HG02588 (cell line): ENCODE results near the gene RHNO1.

Source experiments
- ATAC-seq: cut with Tn5 transposase; IDR thresholded peaks from one replicate; pipeline ENCODE4 v1.9.1; 2021; ENCODE audit warnings: mild to moderate bottlenecking, moderate library complexity; ENCODE audit not compliant: unreplicated experiment

The RHNO1 gene

DNA sequence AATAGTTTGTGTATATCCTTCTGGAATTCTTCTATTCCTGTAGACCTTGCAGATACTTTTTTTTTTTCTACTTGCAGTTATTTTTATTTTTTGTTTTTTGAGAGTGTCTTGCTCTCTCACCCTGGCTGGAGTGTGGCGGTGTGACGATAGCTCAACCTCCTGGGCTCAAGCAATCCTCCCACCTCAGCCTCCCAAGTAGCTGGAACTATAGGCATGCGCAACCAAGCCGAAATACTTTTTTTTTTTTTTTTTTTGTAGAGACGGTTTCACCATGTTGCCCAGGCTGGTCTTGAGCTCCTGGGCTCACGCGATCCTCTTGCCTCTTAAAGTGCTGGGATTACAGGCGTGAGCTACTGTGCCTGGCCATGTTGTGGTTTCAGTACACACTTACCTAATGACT lies 23.6 kb downstream of the RHNO1 start:
- no peak for ATAC-seq

DNA sequence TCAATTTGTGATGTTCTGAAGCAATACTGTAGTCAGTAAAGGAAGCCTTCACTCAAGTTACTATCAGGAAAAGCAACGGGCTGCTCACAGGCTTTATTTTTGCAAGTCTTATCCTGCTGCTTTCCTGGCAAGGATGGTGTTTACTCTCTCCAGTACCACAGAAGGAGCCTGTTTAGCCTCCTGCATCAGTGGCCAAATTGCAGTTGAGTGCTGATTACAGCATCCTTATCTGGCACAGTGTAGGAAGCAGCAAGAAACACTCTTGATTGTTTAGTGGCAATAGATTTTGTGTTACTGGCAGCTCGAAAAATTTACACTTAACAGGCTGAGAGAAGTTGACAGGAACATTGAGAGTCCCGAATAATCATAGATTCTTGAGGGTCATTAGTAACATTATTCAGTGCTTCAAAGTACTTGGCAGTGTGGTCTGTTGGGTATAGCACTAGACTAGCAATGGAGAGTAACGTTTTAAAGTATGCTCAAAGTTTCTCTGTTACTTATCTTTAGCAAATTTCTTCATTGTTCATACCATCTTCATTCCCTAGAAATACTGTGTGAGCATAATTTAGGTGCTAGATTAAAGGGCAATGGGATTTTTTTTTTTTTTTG lies 25.4 kb downstream of the RHNO1 start:
- no peak for ATAC-seq

DNA sequence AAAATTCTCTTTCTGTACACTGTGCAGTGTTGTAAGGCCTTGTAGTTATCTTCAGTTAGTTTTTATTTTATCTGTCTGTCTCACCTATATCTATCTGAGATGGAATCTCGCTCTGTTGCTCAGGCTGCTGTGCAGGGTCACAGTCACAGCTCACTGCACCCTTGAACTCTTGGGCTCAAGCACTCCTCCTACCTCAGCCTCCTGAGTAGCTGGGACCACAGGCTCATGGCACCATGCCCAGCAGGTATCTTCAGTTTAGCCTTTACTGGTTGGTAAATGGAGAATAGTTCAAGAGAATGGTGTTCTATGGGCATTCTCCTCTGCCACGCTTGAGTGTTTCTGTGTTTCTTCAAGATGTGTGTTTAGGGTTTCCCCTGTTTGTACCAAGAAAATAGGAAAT lies 27.2 kb downstream of the RHNO1 start:
- no peak for ATAC-seq

DNA sequence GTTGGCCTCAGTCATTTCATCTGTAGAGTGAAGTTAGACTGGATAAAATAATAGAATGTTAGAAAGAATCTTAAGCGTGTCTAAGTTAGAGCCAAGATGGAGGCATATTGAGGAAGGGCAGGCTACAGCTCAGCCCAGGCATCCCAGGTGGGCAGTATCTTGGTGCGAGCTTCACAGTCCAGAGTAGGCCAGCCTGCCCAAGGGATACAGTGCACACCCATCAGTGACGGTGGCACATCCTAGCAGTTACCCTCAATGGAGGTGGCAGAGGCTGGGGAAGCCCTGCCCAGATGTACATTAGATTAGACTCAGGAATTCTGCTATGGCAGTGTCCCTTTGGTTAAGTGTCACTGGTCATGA lies 35.2 kb downstream of the RHNO1 start:
- ATAC-seq, result no peak

DNA sequence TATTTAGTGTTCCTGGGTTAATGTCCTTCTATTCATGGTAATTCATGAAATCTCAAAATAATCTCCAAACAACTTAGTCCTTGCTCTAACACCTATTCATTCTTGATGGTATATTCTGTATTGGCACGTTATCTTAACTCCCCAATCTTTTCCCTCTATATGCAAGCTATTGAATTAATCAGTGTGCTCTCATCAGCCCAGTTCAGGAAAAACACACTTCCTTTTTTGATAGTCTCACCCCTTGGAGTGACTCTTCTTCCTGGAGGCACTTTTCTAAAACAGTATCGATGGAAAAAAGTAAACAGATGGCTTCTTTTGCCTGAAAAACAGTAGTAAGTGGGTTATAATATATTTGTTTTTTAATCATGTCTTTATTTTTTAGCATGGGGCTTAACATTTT lies 42.2 kb downstream of the RHNO1 start:
- ATAC-seq, result no peak

DNA sequence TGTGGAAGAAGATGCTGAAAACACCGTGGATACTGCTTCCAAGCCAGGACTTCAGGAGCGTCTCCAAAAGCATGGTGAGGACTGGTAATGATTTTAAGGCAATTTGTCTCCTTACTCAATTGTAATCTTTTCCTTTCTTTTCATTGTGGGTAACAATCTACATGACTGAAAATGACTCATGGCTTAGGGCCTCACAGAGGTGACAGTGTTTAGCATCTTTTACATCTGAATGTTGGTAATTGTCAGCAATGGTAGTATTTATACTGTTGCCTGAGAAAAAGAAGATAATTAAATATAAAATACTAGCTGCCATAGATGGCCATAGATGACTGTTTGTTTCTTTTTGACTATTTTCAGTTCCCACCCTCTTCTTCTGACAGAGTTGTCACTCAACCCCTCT lies 45.3 kb downstream of the RHNO1 start:
- no peak for ATAC-seq

DNA sequence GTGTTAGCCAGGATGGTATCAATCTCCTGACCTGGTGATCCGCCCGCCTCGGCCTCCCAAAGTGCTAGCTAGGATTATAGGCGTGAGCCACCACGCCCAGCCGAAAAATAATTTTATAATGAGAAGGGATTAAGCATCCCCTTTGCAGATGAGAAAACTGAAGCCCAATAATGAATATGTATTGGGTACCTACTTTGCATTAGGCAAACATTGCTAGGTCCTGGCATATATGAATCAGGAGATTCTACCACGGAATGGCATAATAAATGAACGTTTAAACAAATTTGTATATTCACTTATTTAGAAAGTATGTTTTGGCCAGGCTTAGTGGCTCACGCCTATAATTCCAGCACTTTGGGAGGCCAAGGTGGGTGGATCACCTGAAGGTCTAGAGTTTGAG lies 46.0 kb downstream of the RHNO1 start:
- ATAC-seq, result no peak

DNA sequence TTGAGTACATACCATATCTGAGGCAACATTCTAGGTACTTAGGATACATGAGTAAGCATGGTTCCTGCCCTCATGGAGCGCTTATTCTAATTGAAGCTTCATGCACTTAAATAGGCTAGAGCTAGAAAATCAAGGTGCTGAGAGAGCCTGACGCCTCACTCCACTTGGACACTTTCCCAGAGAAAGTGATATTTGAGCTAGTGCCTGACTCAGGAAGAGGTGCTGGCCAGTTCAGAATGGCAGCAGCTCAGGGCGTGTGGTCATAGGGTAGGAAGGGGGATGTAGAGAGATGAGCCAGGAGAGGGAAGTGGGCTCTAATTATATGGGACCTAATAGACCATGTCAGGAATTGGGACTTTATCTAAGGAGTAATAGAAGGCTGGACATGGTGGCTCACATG lies 47.0 kb downstream of the RHNO1 start:
- no peak for ATAC-seq

DNA sequence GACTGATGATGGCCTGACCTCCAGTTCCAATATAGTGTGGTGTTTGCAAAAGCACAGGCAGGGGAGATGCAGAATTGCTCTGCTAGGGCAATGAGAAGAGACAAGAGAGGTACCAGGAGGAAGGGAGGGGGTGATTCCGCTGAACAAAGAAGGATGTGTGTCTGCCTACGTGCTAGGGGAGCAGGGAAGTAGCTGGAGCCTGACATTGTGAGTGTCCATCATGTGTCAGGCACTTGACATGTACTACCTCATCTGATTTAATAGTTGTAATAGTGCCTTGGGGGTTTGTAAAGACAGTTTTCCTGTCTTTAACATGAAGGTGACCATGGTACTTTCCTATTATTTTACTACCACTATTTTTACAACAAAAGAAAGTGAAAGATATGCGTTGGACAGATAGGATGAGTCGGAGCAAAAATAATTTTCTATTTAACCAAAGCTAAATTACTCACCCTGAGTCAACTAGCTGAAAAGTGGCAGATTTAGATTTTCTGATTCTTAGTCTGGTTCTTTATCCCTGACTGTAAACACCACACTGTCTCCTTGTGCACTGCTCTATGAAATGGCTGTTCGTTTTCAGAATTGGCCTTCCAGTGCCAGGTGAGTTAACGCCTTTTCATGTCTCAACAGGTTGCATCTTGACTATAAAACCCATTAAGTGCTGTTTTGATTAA lies 48.4 kb downstream of the RHNO1 start:
- ATAC-seq, result no peak

DNA sequence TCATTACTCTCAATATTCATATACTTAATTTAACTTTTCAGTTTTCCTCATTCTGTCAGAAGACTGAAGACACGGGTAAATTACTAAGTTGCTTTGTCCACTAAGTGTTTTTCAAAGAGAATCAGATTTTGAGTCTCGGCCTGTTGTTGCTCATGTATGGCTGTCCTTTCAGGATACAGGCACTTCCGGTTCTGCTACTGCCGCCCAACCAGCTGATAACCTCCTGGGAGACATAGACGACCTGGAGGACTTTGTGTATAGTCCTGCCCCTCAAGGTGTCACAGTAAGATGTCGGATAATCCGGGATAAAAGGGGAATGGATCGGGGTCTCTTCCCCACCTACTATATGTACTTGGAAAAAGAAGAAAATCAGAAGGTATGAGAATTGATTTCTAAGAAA lies 53.8 kb downstream of the RHNO1 start:
- no peak for ATAC-seq

DNA sequence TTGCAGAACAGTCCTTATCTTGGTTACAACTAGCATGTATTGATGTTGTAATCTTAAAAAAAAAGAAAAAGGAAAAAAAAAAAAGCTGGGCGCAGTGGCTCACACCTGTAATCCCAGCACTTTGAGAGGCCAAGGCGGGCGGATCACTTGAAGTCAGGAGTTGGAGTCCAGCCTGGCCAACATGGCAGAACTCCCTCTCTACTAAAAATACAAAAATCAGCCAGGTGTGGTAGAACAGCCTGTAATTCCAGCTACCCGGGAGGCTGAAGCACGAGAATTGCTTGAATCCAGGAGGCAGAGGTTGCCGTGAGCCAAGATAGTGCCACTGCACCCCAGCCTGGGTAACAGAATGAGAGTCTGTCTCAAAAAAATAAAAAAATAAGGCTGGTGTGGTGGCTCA lies 56.6 kb downstream of the RHNO1 start:
- no peak for ATAC-seq

DNA sequence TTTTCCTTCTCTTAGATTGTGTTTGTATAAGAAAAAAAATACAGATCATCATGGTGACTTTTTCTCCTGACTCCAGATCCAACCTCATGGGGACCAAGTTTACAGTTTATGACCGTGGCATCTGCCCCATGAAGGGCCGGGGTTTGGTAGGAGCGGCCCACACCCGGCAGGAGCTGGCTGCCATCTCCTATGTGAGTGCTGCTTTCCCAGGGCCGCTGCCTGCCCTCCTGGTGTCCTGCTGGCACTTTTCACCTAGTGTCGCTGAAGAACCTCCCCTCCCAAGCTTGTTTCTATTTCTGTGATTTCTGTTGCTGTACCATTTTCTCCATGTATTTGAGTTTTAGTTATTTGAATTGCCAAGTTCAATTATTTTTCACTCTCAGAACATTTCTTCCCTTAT lies 57.3 kb downstream of the RHNO1 start:
- ATAC-seq, result no peak

DNA sequence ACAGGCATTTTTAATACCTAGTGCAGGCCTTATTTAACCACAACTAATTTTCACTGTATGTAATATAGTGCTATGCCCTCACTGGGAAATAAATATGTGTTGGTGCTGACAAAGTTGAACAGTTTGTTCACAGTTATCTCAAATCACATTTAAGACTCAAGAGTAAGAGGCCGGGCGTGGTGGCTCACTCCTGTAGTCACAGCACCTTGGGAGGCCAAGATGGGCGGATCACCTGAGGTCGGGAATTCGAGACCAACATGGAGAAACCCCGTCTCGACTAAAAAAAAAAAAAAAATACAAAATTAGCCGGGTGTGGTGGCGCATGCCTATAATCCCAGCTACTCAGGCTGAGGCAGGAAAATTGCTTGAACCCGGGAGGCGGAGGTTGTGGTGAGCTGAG lies 59.3 kb downstream of the RHNO1 start:
- ATAC-seq, result no peak

DNA sequence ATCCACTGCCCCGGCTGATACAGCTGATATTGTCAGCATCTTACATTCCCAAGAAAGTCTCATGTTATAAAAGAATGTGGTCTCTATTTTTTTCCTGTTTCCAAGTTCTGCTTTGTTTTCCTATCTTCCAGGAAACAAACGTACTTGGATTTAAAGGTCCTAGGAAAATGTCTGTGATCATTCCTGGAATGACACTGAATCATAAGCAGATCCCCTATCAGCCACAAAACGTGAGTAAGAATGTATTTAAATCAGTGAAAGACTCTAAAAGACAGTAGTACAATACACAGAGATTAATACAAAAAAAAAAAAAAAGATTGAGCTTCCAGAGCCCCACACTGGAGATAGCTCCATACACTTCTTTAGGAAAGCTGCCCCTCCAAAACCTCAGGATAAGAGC lies 60.5 kb downstream of the RHNO1 start:
- ATAC-seq, result no peak
